GM13976 (cell line): Measurements from ENCODE around the gene SLC13A4.
"Not testable (repeated sequence)": the region's sequence is repeated elsewhere in the genome, so short reads cannot be mapped to it uniquely, and the experiment has no call there.

Experiments used
- DNase-seq: peaks from one replicate; pipeline ENCODE4 v3.0.0; 2012; ENCODE audit warnings: low spot score
- in situ Hi-C: fragments of 300-500 bp; cut with MboI; formaldehyde crosslinking; loops from one replicate; pipeline ENCODE4 v1.12.0; 2022; ENCODE audit warnings: low sequenced_read_pairs, mixed read lengths, inconsistent platforms; ENCODE audit not compliant: unreplicated experiment
- TF ChIP-seq, protein P1 (sequence below): IDR thresholded peaks from 2 replicates; pipeline ENCODE4 v1.5.1; 2012; ENCODE audit warnings: borderline replicate concordance, mild to moderate bottlenecking; ENCODE audit not compliant: insufficient read depth; ENCODE audit errors: extremely low read depth, missing control alignments, control extremely low read depth

The SLC13A4 gene

GRCh38 chr7:135743907-135744731, 16.1 kb upstream of the SLC13A4 start:
- TF ChIP-seq, protein P1, sequence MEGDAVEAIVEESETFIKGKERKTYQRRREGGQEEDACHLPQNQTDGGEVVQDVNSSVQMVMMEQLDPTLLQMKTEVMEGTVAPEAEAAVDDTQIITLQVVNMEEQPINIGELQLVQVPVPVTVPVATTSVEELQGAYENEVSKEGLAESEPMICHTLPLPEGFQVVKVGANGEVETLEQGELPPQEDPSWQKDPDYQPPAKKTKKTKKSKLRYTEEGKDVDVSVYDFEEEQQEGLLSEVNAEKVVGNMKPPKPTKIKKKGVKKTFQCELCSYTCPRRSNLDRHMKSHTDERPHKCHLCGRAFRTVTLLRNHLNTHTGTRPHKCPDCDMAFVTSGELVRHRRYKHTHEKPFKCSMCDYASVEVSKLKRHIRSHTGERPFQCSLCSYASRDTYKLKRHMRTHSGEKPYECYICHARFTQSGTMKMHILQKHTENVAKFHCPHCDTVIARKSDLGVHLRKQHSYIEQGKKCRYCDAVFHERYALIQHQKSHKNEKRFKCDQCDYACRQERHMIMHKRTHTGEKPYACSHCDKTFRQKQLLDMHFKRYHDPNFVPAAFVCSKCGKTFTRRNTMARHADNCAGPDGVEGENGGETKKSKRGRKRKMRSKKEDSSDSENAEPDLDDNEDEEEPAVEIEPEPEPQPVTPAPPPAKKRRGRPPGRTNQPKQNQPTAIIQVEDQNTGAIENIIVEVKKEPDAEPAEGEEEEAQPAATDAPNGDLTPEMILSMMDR, result no peak
- in situ Hi-C loops, result no loop called here
- DNase-seq, result no peak

GRCh38 chr7:135742371-135742770, 14.4 kb upstream of the SLC13A4 start:
- DNase-seq, result no peak
- TF ChIP-seq, protein P1, result no peak
- in situ Hi-C loops, result no loop called here

DNA sequence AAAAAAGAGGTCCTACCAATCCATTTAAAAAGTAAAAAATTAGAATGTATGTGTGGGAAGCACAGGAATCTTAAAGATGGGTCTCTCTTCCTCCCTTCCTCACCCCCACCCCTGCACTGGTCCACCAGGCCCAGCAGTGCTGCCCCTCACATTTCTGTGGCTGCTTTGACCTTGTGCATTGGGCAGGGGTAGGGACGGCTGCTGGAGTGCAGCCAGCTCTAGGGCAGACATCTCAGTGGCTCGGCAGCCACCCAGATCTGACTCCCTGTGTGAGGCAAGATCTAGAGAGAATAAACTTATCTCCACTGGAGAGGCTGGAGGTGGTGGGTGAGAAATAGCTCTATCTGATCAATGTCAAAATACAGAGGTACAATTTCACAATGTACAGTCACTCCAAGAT, 13.9 kb upstream of the SLC13A4 start:
- DNase-seq, result no peak
- TF ChIP-seq, protein P1, result no peak
- in situ Hi-C loops, result no loop called here

GRCh38 chr7:135740889-135741288, 12.9 kb upstream of the SLC13A4 start:
- no peak for DNase-seq
- TF ChIP-seq, protein P1, result no peak
- in situ Hi-C loops, result no loop called here

- in situ Hi-C loops, DNase-seq: not testable (repeated sequence)
Observed at GRCh38 chr7:135737306-135737647, 9.3 kb upstream of the SLC13A4 start.

DNA sequence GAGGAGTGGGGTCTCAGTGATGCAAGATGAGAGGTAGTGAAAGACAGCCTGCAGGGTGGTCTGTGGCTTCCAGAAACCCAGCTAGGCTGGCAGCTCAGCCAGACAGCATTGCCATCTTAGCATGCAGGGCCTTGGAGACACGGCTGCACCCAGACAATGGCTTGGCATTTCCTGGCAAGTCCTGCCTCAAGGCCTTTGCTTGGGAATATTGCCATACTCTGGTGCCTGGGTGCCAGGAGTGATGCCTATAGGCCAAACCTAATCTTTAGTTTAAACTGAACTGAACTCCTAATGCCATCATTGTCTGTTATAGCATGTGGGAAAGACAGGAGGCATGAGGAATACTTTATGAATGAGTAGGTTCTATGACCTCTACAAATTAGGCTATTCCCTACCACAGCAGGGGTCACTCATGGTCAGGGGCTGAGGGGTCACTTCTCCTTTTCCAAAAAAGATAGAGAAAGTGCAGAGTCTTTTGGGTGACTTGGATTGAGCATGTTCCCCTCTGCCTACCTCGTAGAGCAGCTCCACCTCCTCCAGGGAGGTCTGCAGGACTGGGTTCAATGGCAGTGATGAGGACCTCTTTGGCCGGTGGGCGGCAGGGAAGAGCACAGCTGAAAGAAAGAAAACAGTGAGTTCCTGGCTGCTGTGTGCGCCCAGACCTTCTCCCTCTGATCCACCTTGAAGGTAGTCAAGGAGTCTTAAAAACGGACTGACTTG, 8.8 kb upstream of the SLC13A4 start:
- TF ChIP-seq, protein P1, result no peak
- DNase-seq, result no peak
- in situ Hi-C loops, result no loop called here

- in situ Hi-C loops, result no loop called here
- DNase-seq, result no peak
- TF ChIP-seq, protein P1, result no peak
Observed at GRCh38 chr7:135734343-135734689, 6.3 kb upstream of the SLC13A4 start.
